GM12865 (cell line): ENCODE data around the gene HSPA9.

Experiments
- DNase-seq: peaks from one replicate; pipeline ENCODE4 v3.0.0; 2010; ENCODE audit warnings: low read depth
- H3K4me3 ChIP-seq: 2 replicates; pipeline ENCODE4 v1.5.1; 2011; ENCODE audit warnings: mild to moderate bottlenecking, low read depth, low read length, control low read depth
- CTCF ChIP-seq: IDR thresholded peaks from 2 replicates; pipeline ENCODE4 v1.5.1; 2011; ENCODE audit warnings: low read length, control low read depth, low read depth, inconsistent platforms; ENCODE audit not compliant: insufficient read depth; ENCODE audit errors: missing control alignments

Gene HSPA9

GRCh38 chr5:138603249-138603920, 28.2 kb upstream of the HSPA9 start:
- H3K4me3 ChIP-seq, result no peak overlapping the region
- TF ChIP-seq CTCF, result no peak
- peak; percentile 56 for DNase-seq

- TF ChIP-seq CTCF, result no peak
- H3K4me3 ChIP-seq, result no peak overlapping the region
- DNase-seq, result no peak
Measured at GRCh38 chr5:138602371-138603000, 27.3 kb upstream of the HSPA9 start.

- H3K4me3 ChIP-seq, result no peak overlapping the region
- TF ChIP-seq CTCF, result no peak
- DNase-seq, result no peak
Measured at GRCh38 chr5:138601444-138601843, 26.2 kb upstream of the HSPA9 start.

- H3K4me3 ChIP-seq, result no peak overlapping the region
- DNase-seq, result no peak
- TF ChIP-seq CTCF, result no peak
Measured at GRCh38 chr5:138600446-138600845, 25.2 kb upstream of the HSPA9 start.

GRCh38 chr5:138597661-138598400, 22.6 kb upstream of the HSPA9 start:
- no peak overlapping the region for H3K4me3 ChIP-seq
- TF ChIP-seq CTCF, result no peak
- no peak for DNase-seq

- no peak for TF ChIP-seq CTCF
Measured at GRCh38 chr5:138596105-138596881, 21.1 kb upstream of the HSPA9 start.

More at GRCh38 chr5:138596105-138596881, 21.1 kb upstream of the HSPA9 start:
- no peak for DNase-seq
- no peak overlapping the region for H3K4me3 ChIP-seq
